Measurements from ENCODE around the gene ZNF575. TPM values are rescaled to one million over a fixed set of nuclear protein-coding genes. Genes with fewer than 3 reads are reported as not detected.
"Not testable (repeated sequence)": the region's sequence is repeated elsewhere in the genome, so short reads cannot be mapped to it uniquely, and the experiment has no call there.

The ZNF575 gene
- polyA plus RNA-seq, 6 donors from 2014 or later: 0.39 to 2.2 (median 1.6) TPM

DNA sequence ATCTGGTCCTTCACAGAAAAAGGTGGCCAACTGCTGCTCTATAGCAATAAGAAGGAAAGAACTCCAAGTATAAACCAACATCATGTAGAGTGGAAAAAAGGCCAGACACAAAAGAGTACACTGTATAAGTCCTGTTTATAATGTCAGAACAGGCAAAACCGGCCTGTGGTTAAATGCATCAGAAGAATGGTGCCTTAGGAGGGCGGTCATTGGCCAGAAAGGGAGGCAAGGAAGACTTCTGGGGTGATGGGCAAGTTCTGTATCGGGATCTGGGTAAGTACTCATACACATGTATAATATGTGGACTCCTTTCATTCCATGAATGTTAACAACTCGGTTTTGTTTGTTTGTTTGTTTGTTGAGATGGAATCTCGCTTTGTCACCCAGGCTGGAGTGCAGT, 10.1 kb upstream of the ZNF575 start:
- Mint-ChIP-seq H3K27me3 (no peaks in the 10 kb centered on the region), H3K9me3 (peaks cover 0 to 1% (median 0%) of the 10 kb centered on the region in 7 donors), H3K36me3 (no peaks in the 10 kb centered on the region), H3K27ac (peak overlapping the region in 2 of 6 donors; percentile 14 to 72), H3K4me3 (no peak overlapping the region), H3K4me1 (peaks cover 31 to 45% (median 41%) of the 10 kb centered on the region in 3 donors)
- ATAC-seq (ENCODE audit: low read depth in 2 of 2) (no peak), DNase-seq (no peak)

DNA sequence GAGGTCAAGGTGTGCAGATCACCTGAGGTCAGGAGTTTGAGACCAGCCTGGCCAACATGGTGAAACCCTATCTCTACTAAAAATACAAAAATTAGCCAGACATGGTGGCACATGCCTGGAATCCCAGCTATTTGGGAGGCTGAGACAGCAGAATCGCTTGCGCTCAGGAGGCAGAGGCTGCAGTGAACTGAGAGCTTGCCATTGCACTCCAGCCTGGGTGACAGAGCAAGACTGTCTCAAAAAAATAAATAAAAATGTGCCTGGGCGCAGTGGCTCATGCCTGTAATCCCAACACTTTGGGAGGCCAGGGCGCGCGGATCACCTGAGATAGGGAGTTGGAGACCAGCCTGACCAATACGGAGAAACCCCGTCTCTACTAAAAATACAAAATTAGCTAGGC, 9.3 kb upstream of the ZNF575 start:
- H3K4me3 Mint-ChIP-seq; H3K36me3 Mint-ChIP-seq; H3K27ac Mint-ChIP-seq; DNase-seq; ATAC-seq (ENCODE audit: low read depth in 2 of 2); H3K9me3 Mint-ChIP-seq; H3K27me3 Mint-ChIP-seq: not testable (repeated sequence)
- H3K4me1 Mint-ChIP-seq: peaks cover 28 to 40% (median 34%) of the 10 kb centered on the region in 3 donors

DNA sequence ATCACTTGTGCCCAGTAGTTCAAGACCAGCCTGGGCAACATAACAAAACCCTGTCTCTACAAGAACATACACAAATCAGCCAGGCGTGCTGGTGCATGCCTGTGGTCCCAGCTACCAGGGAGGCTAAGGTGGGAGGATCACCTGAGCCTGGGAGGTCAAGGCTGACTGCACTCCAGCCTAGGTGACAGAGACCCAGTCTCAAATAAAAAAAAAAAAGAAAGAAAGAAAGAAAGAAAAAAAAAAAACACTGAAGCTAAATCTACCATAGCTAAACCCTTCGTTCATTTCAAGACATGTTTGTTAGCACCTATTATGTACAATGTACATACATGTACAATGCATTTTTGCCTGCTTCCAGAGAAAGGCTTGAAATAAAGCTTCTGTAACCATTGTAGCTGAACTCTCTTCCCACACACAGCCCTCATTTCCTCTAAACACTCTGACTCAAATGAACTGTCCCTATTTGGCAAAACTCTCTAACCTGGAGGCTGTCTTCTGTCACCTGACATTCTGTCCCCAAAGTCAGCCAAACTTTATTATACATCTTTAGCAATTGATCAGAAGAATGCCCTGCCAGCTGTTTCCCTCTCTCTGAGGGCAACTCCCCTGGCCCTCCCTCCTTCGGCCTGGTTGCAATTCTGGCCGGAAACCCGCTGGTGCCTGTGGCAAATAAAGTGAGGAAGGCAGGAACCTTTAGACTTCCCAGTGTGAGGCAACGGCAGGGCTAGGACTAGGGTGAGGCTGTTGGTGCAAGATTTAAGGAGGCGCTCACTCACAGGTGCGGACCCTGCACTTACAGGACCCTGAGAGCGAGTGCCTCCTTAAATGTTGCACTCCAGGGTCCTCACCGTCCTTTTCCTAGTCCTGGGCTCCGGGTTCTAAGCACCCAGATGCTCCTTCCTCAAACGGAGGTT, 7.8 kb upstream of the ZNF575 start:
- no peaks in the 10 kb centered on the region for H3K27me3 Mint-ChIP-seq
- peak overlapping the region in 5 of 6 donors; percentile 27 to 85 (median 63) for H3K27ac Mint-ChIP-seq
- peaks cover 24 to 34% (median 26%) of the 10 kb centered on the region in 3 donors for H3K4me1 Mint-ChIP-seq
- ATAC-seq (ENCODE audit: low read depth in 2 of 2) (peak; percentile 44 to 56), DNase-seq (no peak)
- peak overlapping the region; percentile 67 to 94 (median 91) for H3K4me3 Mint-ChIP-seq
- no peaks in the 10 kb centered on the region for H3K36me3 Mint-ChIP-seq
- no peaks in the 10 kb centered on the region for H3K9me3 Mint-ChIP-seq

DNA sequence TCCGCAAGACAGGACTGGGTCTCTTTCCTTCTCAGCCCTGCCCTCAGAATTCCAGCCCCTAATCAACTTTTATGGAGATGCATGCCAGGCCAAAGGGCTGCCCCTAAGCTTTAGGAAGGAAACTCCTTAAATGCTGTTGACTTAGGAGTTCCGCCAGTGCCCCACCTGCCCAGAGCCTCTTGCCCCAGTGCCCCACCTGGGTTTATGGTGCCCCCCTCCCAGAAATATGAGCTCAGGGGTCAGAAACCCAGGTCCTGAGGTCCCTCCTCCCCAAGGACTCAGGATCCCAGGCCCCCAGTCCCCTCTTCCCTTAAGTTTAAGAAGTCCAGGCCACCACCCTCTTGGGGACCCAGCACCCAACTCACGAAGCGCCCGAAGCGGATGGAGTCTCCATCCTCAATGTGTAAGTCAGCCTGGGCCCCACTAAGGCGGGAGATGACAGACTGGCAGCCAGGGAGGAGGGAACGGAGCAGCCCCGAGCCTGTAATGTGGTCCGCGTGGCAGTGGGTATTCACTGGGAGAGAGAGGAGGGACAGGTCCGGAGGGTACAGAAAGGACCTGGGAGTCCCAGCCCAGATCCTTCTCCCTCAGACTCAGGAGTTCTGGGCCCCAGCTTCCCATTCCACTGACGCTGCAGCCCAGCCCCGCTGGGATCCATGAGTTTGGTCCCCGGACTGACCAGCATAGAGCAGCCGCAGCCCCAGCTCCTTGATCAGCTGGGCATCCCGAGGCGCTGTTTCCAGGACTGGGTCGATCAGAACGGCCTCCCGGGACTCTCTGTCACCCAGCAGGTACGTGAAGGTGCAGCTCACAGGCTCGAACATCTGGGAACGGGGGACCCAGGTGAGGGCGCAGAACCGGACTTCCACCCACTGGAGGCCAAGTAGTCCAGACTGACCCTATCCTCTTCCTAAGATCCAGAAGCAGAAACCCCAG, 6.9 kb upstream of the ZNF575 start:
- ATAC-seq (ENCODE audit: low read depth in 2 of 2) (no peak), DNase-seq (no peak)
- Mint-ChIP-seq H3K27ac (peak overlapping the region in 4 of 6 donors; percentile 27 to 82 (median 58)), H3K9me3 (no peaks in the 10 kb centered on the region), H3K4me1 (peaks cover 24 to 34% (median 26%) of the 10 kb centered on the region in 3 donors), H3K4me3 (peak overlapping the region; percentile 67 to 94 (median 91)), H3K27me3 (no peaks in the 10 kb centered on the region), H3K36me3 (no peaks in the 10 kb centered on the region)

DNA sequence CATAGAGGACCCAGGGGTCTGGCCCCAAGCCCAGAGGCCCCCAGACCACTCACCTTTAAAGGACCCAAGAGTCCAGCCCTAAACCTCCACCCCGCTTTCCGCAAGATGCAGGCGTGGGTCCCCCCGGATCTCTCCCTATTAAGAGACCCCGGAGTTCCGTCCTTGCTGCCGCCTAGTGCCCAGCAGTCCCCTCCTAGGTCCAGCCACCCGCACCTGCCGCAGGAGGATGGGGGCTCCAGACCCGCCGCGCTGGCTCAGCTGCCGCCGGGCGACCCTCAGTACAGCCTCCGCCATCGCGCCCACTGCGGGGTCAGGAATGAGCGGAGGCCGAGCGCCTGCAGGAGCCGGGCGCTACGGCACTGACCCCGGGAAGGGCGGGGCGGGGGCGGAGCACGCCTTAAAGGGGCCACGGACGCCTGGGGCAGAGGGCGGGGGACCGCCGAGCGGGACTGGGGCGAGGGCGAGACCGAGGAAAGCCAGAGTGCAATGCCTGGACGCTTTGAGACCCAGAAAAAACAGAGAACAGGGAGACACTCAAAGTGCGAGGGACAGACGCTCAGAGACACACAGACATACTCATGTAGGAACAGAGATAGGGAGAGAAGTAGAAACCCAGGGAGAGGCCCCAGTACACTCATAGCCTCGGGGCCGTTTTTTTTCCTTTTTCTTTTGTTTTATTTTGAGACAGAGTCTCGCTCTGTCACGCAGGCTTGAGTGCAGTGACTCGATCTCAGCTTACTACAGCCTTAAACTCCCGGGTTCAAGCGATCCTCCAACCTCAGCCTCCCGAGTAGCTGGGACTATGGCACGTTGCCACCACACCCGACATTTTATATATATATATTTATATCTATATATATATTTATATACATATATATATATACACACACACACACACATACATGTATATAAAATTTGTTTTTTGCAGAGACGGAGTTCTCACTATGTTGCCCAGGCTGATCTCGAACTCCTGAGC, 5.8 kb upstream of the ZNF575 start, which contains the start of gene ETHE1:
Gene ETHE1 (minus strand): TSS at position 318 of the 976 bp plus-strand sequence. CDS start 24 bp downstream, at position 294.
- ATAC-seq (ENCODE audit: low read depth in 2 of 2) (peak; percentile 78 to 84), DNase-seq (peak; percentile 51)
- H3K27me3 Mint-ChIP-seq: no peaks in the 10 kb centered on the region
- H3K36me3 Mint-ChIP-seq: no peaks in the 10 kb centered on the region
- H3K4me1 Mint-ChIP-seq: peaks cover 24 to 34% (median 29%) of the 10 kb centered on the region in 3 donors
- H3K27ac Mint-ChIP-seq: peak within 1 kb of the TSS in 5 of 6 donors; percentile 69 to 87 (median 82)
- H3K4me3 Mint-ChIP-seq: peak within 1 kb of the TSS; percentile 67 to 94 (median 91)
- no peaks in the 10 kb centered on the region for H3K9me3 Mint-ChIP-seq

DNA sequence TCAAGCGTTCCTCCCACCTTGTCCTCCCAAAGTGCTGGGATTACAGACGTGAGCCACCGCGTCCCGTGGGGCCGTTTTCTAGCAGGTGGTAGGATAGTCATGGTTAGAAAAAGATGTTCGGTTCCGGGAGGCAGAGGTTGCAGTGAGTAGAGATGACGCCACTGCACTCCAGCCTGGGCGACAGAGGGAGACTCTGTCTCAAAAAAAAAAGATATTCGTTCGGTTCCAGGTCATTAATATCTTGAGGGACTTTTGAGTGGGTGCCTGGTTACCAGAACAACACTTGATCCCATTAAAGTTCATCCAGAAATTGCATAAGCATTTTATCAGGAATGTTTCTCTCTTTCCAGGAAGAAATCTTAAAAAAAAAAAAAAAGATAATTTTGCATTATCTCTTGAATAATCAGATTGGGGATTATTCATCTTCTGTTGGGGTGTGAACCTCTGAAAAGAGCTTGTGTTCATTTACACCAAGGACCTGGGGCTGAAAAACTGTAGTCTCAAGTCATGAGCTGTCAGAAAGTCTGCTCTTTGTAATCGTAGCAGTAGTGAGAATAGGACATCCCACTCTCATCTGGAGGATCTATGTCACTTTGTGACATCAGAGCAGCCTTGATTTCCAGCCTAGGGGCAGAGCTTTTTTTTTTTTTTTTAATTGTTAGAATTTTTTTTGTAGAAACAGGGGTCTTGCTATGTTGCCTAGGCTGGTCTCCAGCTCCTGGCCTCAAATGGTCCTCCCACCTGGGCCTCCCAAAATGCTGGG, 4.9 kb upstream of the ZNF575 start:
- Mint-ChIP-seq H3K27ac (no peak overlapping the region), H3K4me3 (peak overlapping the region in 7 of 8 donors; percentile 20 to 86 (median 39)), H3K36me3 (no peaks in the 10 kb centered on the region), H3K9me3 (no peaks in the 10 kb centered on the region), H3K27me3 (no peaks in the 10 kb centered on the region), H3K4me1 (peaks cover 30 to 39% (median 37%) of the 10 kb centered on the region in 3 donors)
- DNase-seq (no peak), ATAC-seq (ENCODE audit: low read depth in 2 of 2) (no peak)

DNA sequence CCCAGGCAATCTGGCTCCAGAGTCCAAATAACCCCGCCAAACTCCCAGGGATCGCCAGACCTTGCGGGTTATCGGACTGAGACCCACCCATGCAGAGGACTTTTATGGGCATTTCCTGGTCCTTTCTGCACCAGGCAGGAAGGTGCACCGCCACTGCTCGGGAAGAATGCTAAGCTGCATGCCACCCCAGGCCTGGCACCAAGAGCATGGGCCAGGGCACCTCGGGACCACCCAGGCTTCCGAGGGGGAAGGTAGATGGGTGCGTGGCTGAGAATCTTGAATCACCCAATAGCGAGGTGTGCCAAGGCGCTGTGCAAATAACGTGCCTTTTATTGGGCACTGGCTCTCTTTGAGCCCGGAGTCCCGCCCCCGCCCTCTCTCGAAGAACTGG, 422 bp upstream of the ZNF575 start:
- Mint-ChIP-seq H3K4me1 (peaks cover 17 to 25% (median 19%) of the 10 kb centered on the region in 3 donors), H3K27me3 (no peaks in the 10 kb centered on the region), H3K4me3 (peak overlapping the region; percentile 90 to 99 (median 94)), H3K36me3 (no peaks in the 10 kb centered on the region), H3K9me3 (peaks cover 0 to 2% (median 0%) of the 10 kb centered on the region in 7 donors), H3K27ac (peak overlapping the region; percentile 44 to 98 (median 82))
- ATAC-seq (ENCODE audit: low read depth in 2 of 2): no peak
- DNase-seq: no peak

DNA sequence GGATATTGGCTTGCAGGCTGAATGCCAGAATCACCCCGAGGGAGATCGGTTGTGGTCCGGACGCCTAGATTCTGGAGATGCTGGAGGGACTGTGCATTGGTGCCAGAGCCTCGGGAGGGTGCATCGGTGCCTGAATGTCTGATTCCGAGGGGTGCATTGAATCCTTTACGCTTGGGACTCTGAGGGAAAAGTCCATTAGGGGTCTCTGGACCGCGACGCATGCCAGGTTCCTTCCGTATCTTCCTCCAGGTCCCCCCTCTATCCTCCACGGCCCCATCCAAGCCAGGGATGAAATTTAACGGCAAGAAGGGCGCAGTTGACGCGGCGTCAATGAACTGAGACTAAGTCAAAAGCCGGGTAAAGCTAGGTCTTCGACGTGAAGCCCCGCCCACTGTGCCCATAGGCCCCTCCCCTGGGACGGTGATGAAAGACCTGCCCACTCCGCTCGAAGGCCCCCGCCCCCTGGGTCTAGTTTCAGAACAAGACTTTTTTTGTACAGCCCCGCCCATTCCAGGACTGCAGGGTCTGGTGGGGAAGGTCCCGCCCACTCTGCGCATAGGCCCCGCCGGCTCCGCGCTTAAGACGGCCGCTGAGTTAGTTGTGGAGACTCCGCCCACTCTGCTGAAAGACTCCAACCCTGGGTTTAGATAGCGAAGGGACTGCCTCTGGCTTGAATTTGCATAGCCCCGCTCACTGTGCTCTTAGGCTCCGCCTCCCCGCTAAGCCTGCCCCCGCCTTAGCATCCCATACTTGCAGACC, 737 bp downstream of the ZNF575 start:
- Mint-ChIP-seq H3K4me3 (peak overlapping the region; percentile 90 to 99 (median 96)), H3K36me3 (peaks cover 6% of the 10 kb centered on the region in 2 donors), H3K9me3 (peaks cover 0 to 5% (median 2%) of the 10 kb centered on the region in 7 donors), H3K27ac (peak overlapping the region; percentile 89 to 99 (median 98)), H3K27me3 (no peaks in the 10 kb centered on the region), H3K4me1 (peaks cover 17 to 23% (median 19%) of the 10 kb centered on the region in 3 donors)
- DNase-seq: peak; percentile 94
- ATAC-seq (ENCODE audit: low read depth in 2 of 2): peak; percentile 74 to 80

DNA sequence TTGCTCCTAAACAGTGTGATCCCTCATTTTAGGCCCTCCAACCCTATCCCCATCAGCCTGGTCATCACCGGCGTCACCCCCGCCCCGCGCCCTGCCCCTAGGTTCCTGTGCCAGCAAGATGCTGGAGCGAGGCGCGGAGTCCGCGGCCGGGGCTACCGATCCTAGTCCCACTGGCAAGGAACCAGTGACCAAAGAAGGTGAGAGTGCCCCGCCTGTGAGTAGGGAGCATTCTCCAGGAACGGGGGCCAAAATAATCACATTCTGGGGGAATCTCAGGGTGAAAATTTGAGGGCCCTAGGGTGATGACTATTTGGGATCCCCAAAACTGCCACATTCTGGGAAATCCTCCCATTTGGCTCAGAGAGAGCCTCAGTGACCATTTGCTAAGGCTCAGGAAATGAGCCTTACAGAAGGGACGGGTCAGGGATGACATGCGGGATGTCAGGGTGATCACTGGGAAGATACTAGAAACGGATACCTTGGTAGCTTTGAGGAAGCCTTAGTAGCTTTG, 1.4 kb downstream of the ZNF575 start:
- peaks cover 12% of the 10 kb centered on the region in 2 donors for H3K36me3 Mint-ChIP-seq
- H3K4me1 Mint-ChIP-seq: peaks cover 17 to 23% (median 19%) of the 10 kb centered on the region in 3 donors
- H3K27ac Mint-ChIP-seq: peak overlapping the region in 4 of 6 donors; percentile 89 to 99 (median 98)
- peaks cover 0 to 10% (median 5%) of the 10 kb centered on the region in 7 donors for H3K9me3 Mint-ChIP-seq
- peak overlapping the region; percentile 90 to 99 (median 96) for H3K4me3 Mint-ChIP-seq
- DNase-seq (no peak), ATAC-seq (ENCODE audit: low read depth in 2 of 2) (no peak)
- H3K27me3 Mint-ChIP-seq: no peaks in the 10 kb centered on the region

DNA sequence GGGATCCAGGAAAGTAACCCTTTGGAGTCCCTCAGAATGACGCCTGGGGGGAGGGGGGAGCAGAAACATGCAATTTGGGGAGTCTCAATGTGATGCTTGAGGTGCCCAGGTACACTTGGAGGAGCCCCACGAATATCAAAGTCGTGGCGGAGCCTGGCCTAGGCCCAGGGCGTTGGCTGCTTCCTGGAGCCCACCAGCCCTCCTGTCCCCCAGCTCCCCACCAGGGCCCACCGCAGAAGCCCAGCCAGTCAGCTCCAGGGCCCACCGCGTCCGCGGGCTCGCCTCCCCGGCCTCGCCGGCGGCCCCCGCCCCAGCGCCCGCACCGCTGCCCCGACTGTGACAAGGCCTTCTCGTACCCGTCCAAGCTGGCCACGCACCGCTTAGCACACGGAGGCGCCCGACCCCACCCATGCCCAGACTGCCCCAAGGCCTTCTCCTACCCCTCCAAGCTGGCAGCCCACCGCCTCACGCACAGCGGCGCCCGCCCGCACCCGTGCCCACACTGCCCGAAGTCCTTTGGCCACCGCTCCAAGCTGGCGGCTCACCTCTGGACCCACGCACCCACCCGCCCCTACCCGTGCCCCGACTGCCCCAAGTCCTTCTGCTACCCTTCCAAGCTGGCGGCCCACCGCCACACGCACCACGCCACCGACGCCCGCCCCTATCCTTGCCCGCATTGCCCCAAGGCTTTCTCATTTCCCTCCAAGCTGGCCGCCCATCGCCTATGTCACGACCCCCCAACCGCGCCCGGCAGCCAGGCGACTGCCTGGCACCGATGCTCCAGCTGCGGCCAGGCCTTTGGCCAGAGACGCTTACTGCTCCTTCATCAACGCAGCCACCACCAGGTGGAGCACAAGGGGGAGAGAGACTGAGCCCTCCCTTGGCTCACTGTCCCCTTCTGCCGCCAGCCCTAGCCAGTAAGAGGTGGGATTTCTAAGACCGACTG, 2.1 kb downstream of the ZNF575 start:
- Mint-ChIP-seq H3K4me1 (peaks cover 17 to 23% (median 21%) of the 10 kb centered on the region in 3 donors), H3K9me3 (peaks cover 0 to 10% (median 5%) of the 10 kb centered on the region in 7 donors), H3K4me3 (peak overlapping the region in 5 of 8 donors; percentile 41 to 91 (median 60)), H3K27ac (peak overlapping the region; percentile 33 to 98 (median 86)), H3K27me3 (no peaks in the 10 kb centered on the region), H3K36me3 (peaks cover 15 to 18% of the 10 kb centered on the region in 2 donors)
- DNase-seq (peak; percentile 25), ATAC-seq (ENCODE audit: low read depth in 2 of 2) (no peak)

Data from naive B cell (primary cell).